HG02973 (cell line): ENCODE measurements around the gene HTR6.

Experiments used
- ATAC-seq: cut with Tn5 transposase; IDR thresholded peaks from one replicate; pipeline ENCODE4 v1.9.1; 2021; ENCODE audit warnings: moderate library complexity; ENCODE audit not compliant: unreplicated experiment

Gene HTR6

GRCh38 chr1:19687414-19687813 is 22.7 kb downstream of the HTR6 start:
- ATAC-seq, result no peak

GRCh38 chr1:19688041-19688842 is 23.6 kb downstream of the HTR6 start:
- ATAC-seq, result no peak

GRCh38 chr1:19689085-19689757 is 24.5 kb downstream of the HTR6 start:
- ATAC-seq, result no peak

- no peak for ATAC-seq
These were observed 25.2 kb downstream of the HTR6 start for GRCh38 chr1:19689856-19690255.

GRCh38 chr1:19690342-19690741 is 25.7 kb downstream of the HTR6 start:
- no peak for ATAC-seq

- ATAC-seq, result no peak
These were observed 29.6 kb downstream of the HTR6 start for GRCh38 chr1:19694298-19694697.

- no peak for ATAC-seq
These were observed 31.1 kb downstream of the HTR6 start for GRCh38 chr1:19695772-19696171.

- ATAC-seq, result no peak
These were observed 32.1 kb downstream of the HTR6 start for GRCh38 chr1:19696820-19697219.

- ATAC-seq, result no peak
These were observed 33.5 kb downstream of the HTR6 start for GRCh38 chr1:19698181-19698580.

- ATAC-seq, result no peak
These were observed 35.6 kb downstream of the HTR6 start for GRCh38 chr1:19700079-19700777.

GRCh38 chr1:19703280-19703679 is 38.6 kb downstream of the HTR6 start:
- ATAC-seq, result no peak

- ATAC-seq, result no peak
These were observed 39.8 kb downstream of the HTR6 start for GRCh38 chr1:19704247-19705113.

- no peak for ATAC-seq
These were observed 40.8 kb downstream of the HTR6 start for GRCh38 chr1:19705464-19705863.

- ATAC-seq, result no peak
These were observed 41.5 kb downstream of the HTR6 start for GRCh38 chr1:19706136-19706535.

- no peak for ATAC-seq
These were observed 44.0 kb downstream of the HTR6 start for GRCh38 chr1:19708567-19709110.

- no peak for ATAC-seq
These were observed 44.7 kb downstream of the HTR6 start for GRCh38 chr1:19709260-19709793.

GRCh38 chr1:19710825-19711611 is 46.3 kb downstream of the HTR6 start:
- ATAC-seq, result peak; percentile 57

- no peak for ATAC-seq
These were observed 48.3 kb downstream of the HTR6 start for GRCh38 chr1:19712928-19713327.

- peak; percentile 67 for ATAC-seq
These were observed 50.9 kb downstream of the HTR6 start for GRCh38 chr1:19715334-19716203.
